Measurements from ENCODE around the gene STARD10. TPM values are rescaled to one million over a fixed set of nuclear protein-coding genes. Genes with fewer than 3 reads are reported as not detected.

STARD10 gene
- total and polyA plus RNA-seq, 2 of the 8 experiments (the other 6 are each of a cell fraction or from before 2014, with no cell fraction given) = 23.7 to 35.7 TPM

- TF ChIP-seq, protein P1, sequence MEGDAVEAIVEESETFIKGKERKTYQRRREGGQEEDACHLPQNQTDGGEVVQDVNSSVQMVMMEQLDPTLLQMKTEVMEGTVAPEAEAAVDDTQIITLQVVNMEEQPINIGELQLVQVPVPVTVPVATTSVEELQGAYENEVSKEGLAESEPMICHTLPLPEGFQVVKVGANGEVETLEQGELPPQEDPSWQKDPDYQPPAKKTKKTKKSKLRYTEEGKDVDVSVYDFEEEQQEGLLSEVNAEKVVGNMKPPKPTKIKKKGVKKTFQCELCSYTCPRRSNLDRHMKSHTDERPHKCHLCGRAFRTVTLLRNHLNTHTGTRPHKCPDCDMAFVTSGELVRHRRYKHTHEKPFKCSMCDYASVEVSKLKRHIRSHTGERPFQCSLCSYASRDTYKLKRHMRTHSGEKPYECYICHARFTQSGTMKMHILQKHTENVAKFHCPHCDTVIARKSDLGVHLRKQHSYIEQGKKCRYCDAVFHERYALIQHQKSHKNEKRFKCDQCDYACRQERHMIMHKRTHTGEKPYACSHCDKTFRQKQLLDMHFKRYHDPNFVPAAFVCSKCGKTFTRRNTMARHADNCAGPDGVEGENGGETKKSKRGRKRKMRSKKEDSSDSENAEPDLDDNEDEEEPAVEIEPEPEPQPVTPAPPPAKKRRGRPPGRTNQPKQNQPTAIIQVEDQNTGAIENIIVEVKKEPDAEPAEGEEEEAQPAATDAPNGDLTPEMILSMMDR (IDR thresholded peaks at IDR 0.05; ENCODE audit: control extremely low read depth in 1 of 3, insufficient read depth in 1 of 3, low read depth in 1 of 3, low read length in 3 of 3) = no peak
Observed at GRCh38 chr11:72741849-72742512, 51.9 kb downstream of the STARD10 start (continued).

Data from H1 (cell line).